Adrenal gland (tissue), 5 donors: ENCODE results near the gene ITPR1.

ENCODE experiments used
- CTCF ChIP-seq, 6 experiments: fragments of 450-650 bp in 4 of 6; fragments of 200-600 bp in 2 of 6; sonication (generic) in 1 of 6; IDR thresholded peaks; 1 replicate in 5 of 6; 2 replicates in 1 of 6; pipeline versions ENCODE4 v1.5.1 to v1.8.0; 2016 to 2021; ENCODE audit warnings: antibody characterized with exemption in 6 of 6, mild to moderate bottlenecking in 2 of 6, moderate library complexity in 1 of 6
- POLR2A ChIP-seq, 2 donors: fragments of 450-650 bp; IDR thresholded peaks; one replicate each; pipeline ENCODE4 v1.6.1; 2017; ENCODE audit warnings: antibody characterized with exemption in 2 of 2, mild to moderate bottlenecking in 2 of 2, moderate library complexity in 1 of 2
- donor health status: DM: no; HTN: no; CAD: no.

DNA sequence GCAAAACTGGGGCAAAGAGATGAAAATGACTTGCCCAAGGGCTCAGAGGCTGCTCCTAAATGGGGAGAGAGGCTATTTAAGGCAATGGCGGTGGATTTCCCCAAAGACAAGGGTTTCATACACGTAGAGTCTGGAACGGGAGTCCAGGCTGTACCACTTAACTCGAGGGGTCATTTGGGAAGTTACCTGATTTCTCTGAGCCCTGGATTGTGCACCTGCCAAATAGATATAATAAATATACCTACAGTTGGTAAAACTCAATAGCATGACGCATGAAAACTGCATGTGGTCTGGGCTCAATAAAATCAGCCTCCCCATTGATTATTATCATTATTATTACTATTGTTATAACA is 1.3 kb upstream of the ITPR1 start:
- TF ChIP-seq CTCF (IDR thresholded peaks at IDR 0.05) (no peak), POLR2A (IDR thresholded peaks at IDR 0.05) (no peak)
